ENCODE results near the gene SPINK1. TPM values are rescaled to one million over a fixed set of nuclear protein-coding genes. Genes with fewer than 3 reads are reported as not detected.
"Not testable (repeated sequence)": the region's sequence is repeated elsewhere in the genome, so short reads cannot be mapped to it uniquely, and the experiment has no call there.

SPINK1 gene
- total RNA-seq, 2 donors from 2014 or later = not detected

DNA sequence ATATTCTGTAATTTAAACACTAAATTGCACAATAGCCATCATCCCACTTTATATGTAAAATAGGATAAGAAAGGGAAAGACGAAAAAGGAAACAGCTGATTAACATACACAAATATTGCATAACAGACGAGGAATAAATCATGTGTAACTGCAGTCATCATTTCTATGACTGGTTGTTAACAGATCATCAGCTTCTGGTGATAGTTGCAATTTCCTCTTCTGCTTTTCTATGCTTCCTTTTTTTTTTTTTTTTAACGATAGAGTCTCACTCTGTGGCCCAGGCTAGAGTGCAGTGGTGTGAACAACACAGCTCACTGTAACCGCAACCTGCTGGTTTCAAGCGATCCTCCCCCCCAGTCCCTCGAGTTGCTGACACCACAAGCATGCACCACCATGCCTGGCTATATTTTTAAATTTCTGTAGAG lies 26.4 kb downstream of the SPINK1 start:
- no peak overlapping the region for H3K4me3 ChIP-seq
- H3K36me3 ChIP-seq = no peaks in the 10 kb centered on the region
- H3K27ac ChIP-seq = no peak overlapping the region
- DNase-seq (ENCODE audit: low spot score) = no peak
- H3K4me1 ChIP-seq = no peaks in the 10 kb centered on the region
- no peaks in the 10 kb centered on the region for H3K27me3 ChIP-seq
- TF ChIP-seq, protein P1, sequence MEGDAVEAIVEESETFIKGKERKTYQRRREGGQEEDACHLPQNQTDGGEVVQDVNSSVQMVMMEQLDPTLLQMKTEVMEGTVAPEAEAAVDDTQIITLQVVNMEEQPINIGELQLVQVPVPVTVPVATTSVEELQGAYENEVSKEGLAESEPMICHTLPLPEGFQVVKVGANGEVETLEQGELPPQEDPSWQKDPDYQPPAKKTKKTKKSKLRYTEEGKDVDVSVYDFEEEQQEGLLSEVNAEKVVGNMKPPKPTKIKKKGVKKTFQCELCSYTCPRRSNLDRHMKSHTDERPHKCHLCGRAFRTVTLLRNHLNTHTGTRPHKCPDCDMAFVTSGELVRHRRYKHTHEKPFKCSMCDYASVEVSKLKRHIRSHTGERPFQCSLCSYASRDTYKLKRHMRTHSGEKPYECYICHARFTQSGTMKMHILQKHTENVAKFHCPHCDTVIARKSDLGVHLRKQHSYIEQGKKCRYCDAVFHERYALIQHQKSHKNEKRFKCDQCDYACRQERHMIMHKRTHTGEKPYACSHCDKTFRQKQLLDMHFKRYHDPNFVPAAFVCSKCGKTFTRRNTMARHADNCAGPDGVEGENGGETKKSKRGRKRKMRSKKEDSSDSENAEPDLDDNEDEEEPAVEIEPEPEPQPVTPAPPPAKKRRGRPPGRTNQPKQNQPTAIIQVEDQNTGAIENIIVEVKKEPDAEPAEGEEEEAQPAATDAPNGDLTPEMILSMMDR (IDR thresholded peaks at IDR 0.05) = no peak
- no peaks in the 10 kb centered on the region for H3K9me3 ChIP-seq

DNA sequence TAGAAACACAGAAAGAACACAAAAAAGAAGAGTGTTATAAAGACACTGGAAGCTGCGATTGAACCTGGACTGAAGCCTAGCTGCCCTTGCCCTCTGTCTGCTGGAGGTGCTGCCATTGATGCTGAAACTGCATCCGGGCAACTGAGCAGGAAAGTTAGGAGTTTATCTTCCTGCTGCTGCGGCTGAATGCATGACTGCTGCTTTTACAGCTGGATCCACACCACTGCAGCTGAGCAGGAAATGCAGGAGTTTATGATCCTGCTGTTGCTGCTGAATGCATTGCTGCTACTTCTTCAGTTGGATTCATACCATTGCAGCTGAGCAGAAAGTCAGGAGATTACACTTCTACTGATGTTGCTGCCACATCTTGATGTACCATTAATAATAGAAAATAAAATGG lies 27.1 kb downstream of the SPINK1 start:
- Histone ChIP-seq H3K27me3 (no peaks in the 10 kb centered on the region), H3K4me3 (no peak overlapping the region), H3K4me1 (no peaks in the 10 kb centered on the region), H3K9me3 (no peaks in the 10 kb centered on the region), H3K27ac (no peak overlapping the region), H3K36me3 (no peaks in the 10 kb centered on the region)
- TF ChIP-seq, protein P1 (IDR thresholded peaks at IDR 0.05) = no peak
- DNase-seq (ENCODE audit: low spot score) = no peak

DNA sequence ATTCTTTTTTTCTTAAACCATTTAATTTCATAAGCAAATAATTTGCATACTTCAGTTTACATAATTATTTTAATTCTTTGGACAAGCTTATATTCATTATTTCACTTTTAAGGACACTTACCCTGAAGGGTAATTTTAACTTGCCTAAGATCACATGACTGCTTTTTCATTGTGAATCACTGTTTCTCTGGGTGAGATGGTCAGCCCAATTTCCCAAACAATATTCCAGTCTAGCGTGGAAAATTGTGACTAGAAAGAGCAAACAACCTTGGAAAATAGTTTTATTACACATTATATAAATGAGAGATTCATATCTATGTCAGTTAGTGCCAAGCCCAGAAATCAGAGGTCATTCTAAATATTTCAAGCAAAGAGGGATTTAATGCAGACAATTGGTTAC lies 27.5 kb downstream of the SPINK1 start:
- no peaks in the 10 kb centered on the region for H3K4me1 ChIP-seq
- no peak for DNase-seq (ENCODE audit: low spot score)
- no peaks in the 10 kb centered on the region for H3K27me3 ChIP-seq
- H3K4me3 ChIP-seq = no peak overlapping the region
- H3K9me3 ChIP-seq = no peaks in the 10 kb centered on the region
- H3K27ac ChIP-seq = no peak overlapping the region
- TF ChIP-seq, protein P1 (IDR thresholded peaks at IDR 0.05) = no peak
- no peaks in the 10 kb centered on the region for H3K36me3 ChIP-seq

DNA sequence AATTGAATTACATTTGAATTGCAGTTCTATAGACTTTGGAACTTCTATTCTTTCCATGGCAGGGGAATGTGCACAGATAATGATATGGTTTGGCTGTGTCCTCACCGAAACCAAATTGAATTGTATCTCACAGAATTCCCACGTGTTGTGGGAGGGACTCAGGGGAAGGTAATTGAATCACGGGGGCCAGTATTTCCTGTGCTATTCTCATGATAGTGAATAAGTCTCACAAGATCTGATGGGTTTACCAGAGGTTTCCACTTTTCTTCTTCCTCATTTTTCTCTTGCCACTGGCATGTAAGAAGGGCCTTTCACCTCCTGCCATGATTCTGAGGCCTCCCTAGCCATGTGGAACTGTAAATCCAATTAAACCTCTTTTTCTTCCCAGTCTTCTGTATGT lies 28.3 kb downstream of the SPINK1 start:
- not testable (repeated sequence) for H3K27ac ChIP-seq; H3K9me3 ChIP-seq; DNase-seq (ENCODE audit: low spot score); H3K36me3 ChIP-seq; H3K27me3 ChIP-seq; H3K4me3 ChIP-seq; H3K4me1 ChIP-seq

DNA sequence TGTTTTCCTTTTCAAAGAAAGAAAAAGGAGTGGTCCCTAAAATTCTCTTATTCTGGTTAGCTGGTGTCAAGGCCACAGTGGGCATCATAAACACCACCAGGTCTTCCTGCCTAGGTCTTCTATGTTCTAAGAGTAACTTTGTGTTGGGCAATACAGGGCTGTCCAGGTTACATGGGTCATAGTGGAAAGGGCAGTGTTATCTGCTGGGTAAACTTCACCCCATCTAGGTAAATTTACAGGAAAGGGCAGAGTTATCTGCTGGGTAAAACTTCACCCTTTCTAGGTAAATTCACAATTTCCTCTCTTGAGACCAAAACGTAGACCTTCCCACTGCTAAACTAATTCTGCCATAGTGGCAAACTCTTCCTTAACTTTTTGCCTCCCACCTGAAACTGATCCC lies 30.0 kb downstream of the SPINK1 start:
- no peak overlapping the region for H3K27ac ChIP-seq
- H3K36me3 ChIP-seq = no peaks in the 10 kb centered on the region
- no peak for DNase-seq (ENCODE audit: low spot score)
- H3K27me3 ChIP-seq = no peaks in the 10 kb centered on the region
- no peaks in the 10 kb centered on the region for H3K4me1 ChIP-seq
- H3K9me3 ChIP-seq = no peaks in the 10 kb centered on the region
- TF ChIP-seq, protein P1 (IDR thresholded peaks at IDR 0.05) = no peak
- H3K4me3 ChIP-seq = no peak overlapping the region

DNA sequence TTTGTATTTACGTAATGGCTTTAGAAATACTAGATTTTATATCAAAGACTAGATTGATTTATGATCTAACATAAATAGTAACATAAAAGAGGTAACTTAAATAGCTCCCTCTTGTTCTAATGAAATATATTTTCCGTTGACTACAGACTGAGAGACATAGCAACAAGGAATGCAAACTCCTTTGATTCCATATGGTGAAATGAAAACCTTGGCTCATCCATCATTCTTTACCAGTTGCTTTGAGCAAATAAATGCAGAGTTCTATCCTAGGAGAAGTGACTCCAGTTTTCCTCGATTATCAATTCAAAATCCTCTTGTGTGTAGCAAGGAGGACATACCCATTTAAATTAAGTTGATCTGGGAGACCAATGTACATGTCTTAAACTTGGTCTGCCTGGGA lies 31.0 kb downstream of the SPINK1 start:
- no peak for DNase-seq (ENCODE audit: low spot score)
- Histone ChIP-seq H3K27ac (no peak overlapping the region), H3K36me3 (no peaks in the 10 kb centered on the region), H3K4me1 (no peaks in the 10 kb centered on the region), H3K4me3 (no peak overlapping the region), H3K9me3 (no peaks in the 10 kb centered on the region), H3K27me3 (no peaks in the 10 kb centered on the region)
- TF ChIP-seq, protein P1 (IDR thresholded peaks at IDR 0.05) = no peak

All from right atrium auricular region (tissue), 2 donors.